Mesendoderm (in vitro differentiated cells): Measurements from ENCODE around the gene SLC7A5.
"Not testable (repeated sequence)": the region's sequence is repeated elsewhere in the genome, so short reads cannot be mapped to it uniquely, and the experiment has no call there.

Experiments used
- DNase-seq: peaks from one replicate; pipeline ENCODE4 v3.0.0; 2013
- H2AK5ac ChIP-seq: 2 replicates; pipeline ENCODE4 v1.6.1; 2013; ENCODE audit warnings: low read length, inconsistent platforms
- H2BK120ac ChIP-seq: 2 replicates; pipeline ENCODE4 v1.6.1; 2013; ENCODE audit warnings: low read depth, mild to moderate bottlenecking, low read length, moderate library complexity, mixed read lengths
- H2BK15ac ChIP-seq: replicated peaks from 2 replicates; pipeline ENCODE4 v1.6.1; 2013; ENCODE audit warnings: low read depth, mild to moderate bottlenecking, moderate library complexity
- H2BK5ac ChIP-seq: 2 replicates; pipeline ENCODE4 v1.6.1; 2013; ENCODE audit warnings: low read length, inconsistent platforms
- H3K18ac ChIP-seq: 2 replicates; pipeline ENCODE4 v1.6.1; 2013; ENCODE audit warnings: mild to moderate bottlenecking, low read length, mixed read lengths
- H3K23ac ChIP-seq: one replicate; pipeline ENCODE4 v1.6.1; 2013; ENCODE audit warnings: low read length
- H3K27ac ChIP-seq: 2 replicates; pipeline ENCODE4 v1.5.1; 2013; ENCODE audit warnings: low read depth, mild to moderate bottlenecking, inconsistent platforms, low read length, moderate library complexity
- H3K27me3 ChIP-seq: 2 replicates; pipeline ENCODE4 v1.6.1; 2013; ENCODE audit warnings: low read length, control low read depth, mild to moderate bottlenecking, inconsistent platforms; ENCODE audit not compliant: insufficient read depth, poor library complexity
- H3K36me3 ChIP-seq: 2 replicates; pipeline ENCODE4 v1.6.1; 2013; ENCODE audit warnings: low read length, inconsistent platforms; ENCODE audit not compliant: control insufficient read depth, insufficient read depth
- H3K4ac ChIP-seq: one replicate; pipeline ENCODE4 v1.6.1; 2013; ENCODE audit warnings: low read depth, mild to moderate bottlenecking, low read length, moderate library complexity
- H3K4me1 ChIP-seq: 2 replicates; pipeline ENCODE4 v1.6.1; 2013; ENCODE audit warnings: low read depth, low read length, inconsistent platforms; ENCODE audit not compliant: control insufficient read depth
- H3K4me2 ChIP-seq: 2 replicates; pipeline ENCODE4 v1.6.1; 2013; ENCODE audit warnings: low read length
- H3K4me3 ChIP-seq: 2 replicates; pipeline ENCODE4 v1.5.1; 2013; ENCODE audit warnings: mild to moderate bottlenecking, low read length
- H3K56ac ChIP-seq: one replicate; pipeline ENCODE4 v1.6.1; 2013; ENCODE audit warnings: low read length
- H3K79me1 ChIP-seq: 2 replicates; pipeline ENCODE4 v1.6.1; 2013; ENCODE audit warnings: low read length, inconsistent platforms
- H3K79me2 ChIP-seq: 2 replicates; pipeline ENCODE4 v1.6.1; 2013; ENCODE audit warnings: mild to moderate bottlenecking, low read length; ENCODE audit not compliant: control insufficient read depth, insufficient read depth
- H3K9ac ChIP-seq: 2 replicates; pipeline ENCODE4 v1.6.1; 2013; ENCODE audit warnings: low read length, inconsistent platforms
- H4K5ac ChIP-seq: one replicate; pipeline ENCODE4 v1.6.1; 2013; ENCODE audit warnings: low read length
- H4K8ac ChIP-seq: one replicate; pipeline ENCODE4 v1.6.1; 2013; ENCODE audit warnings: low read depth, mild to moderate bottlenecking, control low read depth, low read length, moderate library complexity
- WGBS: extraction: QIAGEN DNeasy Blood & Tissue Kit; methylation state at CpG from one replicate; pipeline ENCODE4 v1.1.7; 2013; ENCODE audit warnings: low lambda C conversion rate, missing lambda C conversion rate; ENCODE audit not compliant: insufficient coverage; ENCODE audit errors: extremely low coverage; 5-methylcytosine and 5-hydroxymethylcytosine counted together

SLC7A5 gene

GRCh38 chr16:87791295-87792204, 77.8 kb downstream of the SLC7A5 start:
- Histone ChIP-seq H3K18ac (no peak overlapping the region), H3K23ac (no peak overlapping the region), H2BK120ac (no peak overlapping the region), H3K9ac (no peak overlapping the region), H3K79me2 (no peaks in the 10 kb centered on the region), H3K27ac (no peak overlapping the region), H2BK15ac (no peak overlapping the region), H3K36me3 (no peaks in the 10 kb centered on the region), H3K4me3 (no peak overlapping the region), H3K79me1 (no peaks in the 10 kb centered on the region), H2BK5ac (no peak overlapping the region), H4K8ac (no peak overlapping the region), H3K27me3 (no peaks in the 10 kb centered on the region), H3K4ac (no peak overlapping the region), H3K4me2 (no peak overlapping the region), H2AK5ac (no peak overlapping the region), H4K5ac (no peak overlapping the region), H3K4me1 (no peaks in the 10 kb centered on the region), H3K56ac (no peak overlapping the region)
- WGBS = no CpG with 5 or more reads among the region's 32 CpGs
- DNase-seq = no peak

GRCh38 chr16:87790292-87791100, 78.8 kb downstream of the SLC7A5 start:
- H4K8ac ChIP-seq = no peak overlapping the region
- no peak overlapping the region for H2BK5ac ChIP-seq
- no peak overlapping the region for H3K23ac ChIP-seq
- no peak overlapping the region for H3K4me3 ChIP-seq
- H3K9ac ChIP-seq = no peak overlapping the region
- H3K4me1 ChIP-seq = no peaks in the 10 kb centered on the region
- H2BK120ac ChIP-seq = no peak overlapping the region
- no peak overlapping the region for H2AK5ac ChIP-seq
- no peak overlapping the region for H3K18ac ChIP-seq
- no peak for DNase-seq
- H3K27me3 ChIP-seq = no peaks in the 10 kb centered on the region
- H3K4ac ChIP-seq = no peak overlapping the region
- H4K5ac ChIP-seq = no peak overlapping the region
- no peaks in the 10 kb centered on the region for H3K36me3 ChIP-seq
- no peak overlapping the region for H3K4me2 ChIP-seq
- H3K79me2 ChIP-seq = no peaks in the 10 kb centered on the region
- WGBS = no CpG with 5 or more reads among the region's 17 CpGs
- no peak overlapping the region for H2BK15ac ChIP-seq
- H3K56ac ChIP-seq = no peak overlapping the region
- H3K27ac ChIP-seq = no peak overlapping the region
- H3K79me1 ChIP-seq = no peaks in the 10 kb centered on the region

GRCh38 chr16:87789437-87790291, 79.6 kb downstream of the SLC7A5 start:
- no peaks in the 10 kb centered on the region for H3K36me3 ChIP-seq
- H3K9ac ChIP-seq = no peak overlapping the region
- no peak overlapping the region for H2BK15ac ChIP-seq
- H2AK5ac ChIP-seq = no peak overlapping the region
- no peaks in the 10 kb centered on the region for H3K79me2 ChIP-seq
- no peak overlapping the region for H2BK120ac ChIP-seq
- H3K56ac ChIP-seq = no peak overlapping the region
- no peak for DNase-seq
- H2BK5ac ChIP-seq = no peak overlapping the region
- no peak overlapping the region for H3K4me2 ChIP-seq
- H3K27me3 ChIP-seq = no peaks in the 10 kb centered on the region
- H3K18ac ChIP-seq = no peak overlapping the region
- H3K79me1 ChIP-seq = no peaks in the 10 kb centered on the region
- no peak overlapping the region for H4K5ac ChIP-seq
- WGBS = no CpG with 5 or more reads among the region's 20 CpGs
- no peaks in the 10 kb centered on the region for H3K4me1 ChIP-seq
- no peak overlapping the region for H4K8ac ChIP-seq
- no peak overlapping the region for H3K4ac ChIP-seq
- H3K23ac ChIP-seq = no peak overlapping the region
- H3K27ac ChIP-seq = no peak overlapping the region
- H3K4me3 ChIP-seq = no peak overlapping the region

GRCh38 chr16:87788730-87789436, 80.4 kb downstream of the SLC7A5 start:
- H4K8ac ChIP-seq, DNase-seq, H3K27ac ChIP-seq, H3K56ac ChIP-seq, H3K9ac ChIP-seq, H3K27me3 ChIP-seq, H2BK5ac ChIP-seq, H3K4me1 ChIP-seq, H3K79me1 ChIP-seq, H3K4ac ChIP-seq, H3K4me2 ChIP-seq, H2AK5ac ChIP-seq, H2BK120ac ChIP-seq, H3K79me2 ChIP-seq, H3K4me3 ChIP-seq, H4K5ac ChIP-seq, H3K18ac ChIP-seq, H3K36me3 ChIP-seq, H3K23ac ChIP-seq, H2BK15ac ChIP-seq: not testable (repeated sequence)
- no CpG with 5 or more reads among the region's 10 CpGs for WGBS

GRCh38 chr16:87787451-87788091, 81.7 kb downstream of the SLC7A5 start:
- H2BK15ac ChIP-seq, H3K9ac ChIP-seq, H3K79me2 ChIP-seq, H3K27ac ChIP-seq, H4K5ac ChIP-seq, H3K4me2 ChIP-seq, H3K23ac ChIP-seq, H3K4ac ChIP-seq, H3K56ac ChIP-seq, H3K4me3 ChIP-seq, H3K36me3 ChIP-seq, H2BK5ac ChIP-seq, H2BK120ac ChIP-seq, H3K4me1 ChIP-seq, H3K27me3 ChIP-seq, H3K18ac ChIP-seq, H3K79me1 ChIP-seq, DNase-seq, H4K8ac ChIP-seq, H2AK5ac ChIP-seq: not testable (repeated sequence)
- WGBS = no CpG with 5 or more reads among the region's 2 CpGs
